ENCODE data around the gene FNDC1. TPM values are rescaled to one million over a fixed set of nuclear protein-coding genes. Genes with fewer than 3 reads are reported as not detected.

Gene FNDC1
- total RNA-seq, 1 donor from 2014 or later = 0.49 TPM

GRCh38 chr6:159152782-159153181 lies 16.4 kb upstream of the FNDC1 start:
- intact Hi-C loops (cut with DNase I) = no loop called here
- Histone ChIP-seq H3K27me3 (no peaks in the 10 kb centered on the region), H3K9me3 (no peaks in the 10 kb centered on the region), H3K4me1 (no peaks in the 10 kb centered on the region), H3K36me3 (no peaks in the 10 kb centered on the region), H3K4me3 (no peak overlapping the region), H3K27ac (no peak overlapping the region)
- DNase-seq (ENCODE audit: extremely low spot score in 2 of 2) = no peak
- TF ChIP-seq POLR2AphosphoS5 (IDR thresholded peaks at IDR 0.05; ENCODE audit: insufficient read depth in 1 of 2, low read depth in 1 of 2) (no peak), POLR2A (IDR thresholded peaks at IDR 0.05) (no peak), CTCF (IDR thresholded peaks at IDR 0.05) (no peak)

- intact Hi-C loops (cut with DNase I) = no loop called here
- TF ChIP-seq CTCF (IDR thresholded peaks at IDR 0.05) (no peak), POLR2A (IDR thresholded peaks at IDR 0.05) (no peak), POLR2AphosphoS5 (IDR thresholded peaks at IDR 0.05; ENCODE audit: insufficient read depth in 1 of 2, low read depth in 1 of 2) (no peak)
- Histone ChIP-seq H3K36me3 (no peaks in the 10 kb centered on the region), H3K4me3 (no peak overlapping the region), H3K27ac (no peak overlapping the region), H3K4me1 (no peaks in the 10 kb centered on the region), H3K27me3 (no peaks in the 10 kb centered on the region), H3K9me3 (no peaks in the 10 kb centered on the region)
- DNase-seq (ENCODE audit: extremely low spot score in 2 of 2) = no peak
These were observed 13.5 kb upstream of the FNDC1 start for GRCh38 chr6:159155679-159156078.

GRCh38 chr6:159156089-159156488 lies 13.1 kb upstream of the FNDC1 start:
- H3K9me3 ChIP-seq = no peaks in the 10 kb centered on the region
- no peaks in the 10 kb centered on the region for H3K27me3 ChIP-seq
- DNase-seq (ENCODE audit: extremely low spot score in 2 of 2) = no peak
- no peak for TF ChIP-seq CTCF (IDR thresholded peaks at IDR 0.05)
- no peaks in the 10 kb centered on the region for H3K4me1 ChIP-seq
- H3K36me3 ChIP-seq = no peaks in the 10 kb centered on the region
- intact Hi-C loops (cut with DNase I) = no loop called here
- H3K27ac ChIP-seq = no peak overlapping the region
- no peak overlapping the region for H3K4me3 ChIP-seq

- TF ChIP-seq CTCF (IDR thresholded peaks at IDR 0.05) = no peak
- no peak for TF ChIP-seq POLR2A (IDR thresholded peaks at IDR 0.05)
- TF ChIP-seq POLR2AphosphoS5 (IDR thresholded peaks at IDR 0.05; ENCODE audit: insufficient read depth in 1 of 2, low read depth in 1 of 2) = no peak
- intact Hi-C loops (cut with DNase I) = no loop called here
These were observed 11.8 kb upstream of the FNDC1 start for GRCh38 chr6:159157431-159157830.

GRCh38 chr6:159161839-159162238 lies 7.4 kb upstream of the FNDC1 start:
- TF ChIP-seq POLR2AphosphoS5 (IDR thresholded peaks at IDR 0.05; ENCODE audit: insufficient read depth in 1 of 2, low read depth in 1 of 2) = no peak
- no peak for TF ChIP-seq CTCF (IDR thresholded peaks at IDR 0.05)
- TF ChIP-seq POLR2A (IDR thresholded peaks at IDR 0.05) = no peak
- Histone ChIP-seq H3K36me3 (no peaks in the 10 kb centered on the region), H3K27me3 (no peaks in the 10 kb centered on the region), H3K4me3 (no peak overlapping the region), H3K9me3 (no peaks in the 10 kb centered on the region), H3K27ac (no peak overlapping the region), H3K4me1 (no peaks in the 10 kb centered on the region)
- no peak for DNase-seq (ENCODE audit: extremely low spot score in 2 of 2)
- intact Hi-C loops (cut with DNase I) = no loop called here

More at GRCh38 chr6:159157431-159157830, 11.8 kb upstream of the FNDC1 start:
- DNase-seq (ENCODE audit: extremely low spot score in 2 of 2) = no peak
- Histone ChIP-seq H3K27ac (no peak overlapping the region), H3K4me1 (no peaks in the 10 kb centered on the region), H3K27me3 (no peaks in the 10 kb centered on the region), H3K4me3 (no peak overlapping the region), H3K9me3 (no peaks in the 10 kb centered on the region), H3K36me3 (no peaks in the 10 kb centered on the region)
